Activated naive CD8-positive, alpha-beta T cell treated with anti-CD3 and anti-CD28 coated beads, Interleukin-2, amount 50 U/mL, for 24 hours (primary cell): ENCODE results near the gene CAB39.

ENCODE experiments used
- ATAC-seq: fragments of 150-1000 bp; cut with Tn5 transposase; one replicate; pipeline ENCODE4 v1.10.0; 2021
- DNase-seq: peaks from one replicate; pipeline ENCODE4 v3.0.0; 2021
- H3K27ac Mint-ChIP-seq: one replicate; pipeline ENCODE4 v1.8.0; 2021; ENCODE audit warnings: mild to moderate bottlenecking, mixed read lengths
- H3K27me3 Mint-ChIP-seq: one replicate; pipeline ENCODE4 v1.8.0; 2021; ENCODE audit warnings: mixed read lengths
- H3K36me3 Mint-ChIP-seq: one replicate; pipeline ENCODE4 v1.8.0; 2021; ENCODE audit warnings: low read depth, mixed read lengths
- H3K4me1 Mint-ChIP-seq: one replicate; pipeline ENCODE4 v1.8.0; 2021; ENCODE audit warnings: mixed read lengths
- H3K4me3 Mint-ChIP-seq: one replicate; pipeline ENCODE4 v1.8.0; 2021; ENCODE audit warnings: mild to moderate bottlenecking, moderate library complexity, mixed read lengths
- H3K9me3 Mint-ChIP-seq: one replicate; pipeline ENCODE4 v1.8.0; 2021; ENCODE audit warnings: mixed read lengths

Gene CAB39

GRCh38 chr2:230785346-230785745 lies 72.7 kb downstream of the CAB39 start:
- peaks cover 79% of the 10 kb centered on the region for H3K4me1 Mint-ChIP-seq
- H3K36me3 Mint-ChIP-seq: peaks cover 86% of the 10 kb centered on the region
- DNase-seq (no peak), ATAC-seq (no peak)
- H3K4me3 Mint-ChIP-seq: no peak overlapping the region
- H3K27me3 Mint-ChIP-seq: no peaks in the 10 kb centered on the region
- H3K9me3 Mint-ChIP-seq: peaks cover 42% of the 10 kb centered on the region
- peak overlapping the region; percentile 67 for H3K27ac Mint-ChIP-seq

GRCh38 chr2:230787101-230787500 lies 74.5 kb downstream of the CAB39 start:
- H3K4me3 Mint-ChIP-seq: no peak overlapping the region
- no peaks in the 10 kb centered on the region for H3K27me3 Mint-ChIP-seq
- H3K4me1 Mint-ChIP-seq: peaks cover 64% of the 10 kb centered on the region
- DNase-seq: no peak
- no peak for ATAC-seq
- peaks cover 85% of the 10 kb centered on the region for H3K36me3 Mint-ChIP-seq
- no peak overlapping the region for H3K27ac Mint-ChIP-seq
- peaks cover 44% of the 10 kb centered on the region for H3K9me3 Mint-ChIP-seq

GRCh38 chr2:230788554-230789175 lies 76.0 kb downstream of the CAB39 start:
- Mint-ChIP-seq H3K9me3 (peaks cover 47% of the 10 kb centered on the region), H3K27me3 (no peaks in the 10 kb centered on the region), H3K4me3 (no peak overlapping the region), H3K4me1 (peaks cover 67% of the 10 kb centered on the region), H3K36me3 (peaks cover 89% of the 10 kb centered on the region), H3K27ac (peak overlapping the region; percentile 7)
- no peak for DNase-seq
- no peak for ATAC-seq

GRCh38 chr2:230790981-230791380 lies 78.3 kb downstream of the CAB39 start:
- H3K9me3 Mint-ChIP-seq: peaks cover 34% of the 10 kb centered on the region
- H3K27me3 Mint-ChIP-seq: no peaks in the 10 kb centered on the region
- no peak overlapping the region for H3K27ac Mint-ChIP-seq
- no peak overlapping the region for H3K4me3 Mint-ChIP-seq
- DNase-seq (no peak), ATAC-seq (no peak)
- peaks cover 85% of the 10 kb centered on the region for H3K36me3 Mint-ChIP-seq
- H3K4me1 Mint-ChIP-seq: peaks cover 58% of the 10 kb centered on the region

DNA sequence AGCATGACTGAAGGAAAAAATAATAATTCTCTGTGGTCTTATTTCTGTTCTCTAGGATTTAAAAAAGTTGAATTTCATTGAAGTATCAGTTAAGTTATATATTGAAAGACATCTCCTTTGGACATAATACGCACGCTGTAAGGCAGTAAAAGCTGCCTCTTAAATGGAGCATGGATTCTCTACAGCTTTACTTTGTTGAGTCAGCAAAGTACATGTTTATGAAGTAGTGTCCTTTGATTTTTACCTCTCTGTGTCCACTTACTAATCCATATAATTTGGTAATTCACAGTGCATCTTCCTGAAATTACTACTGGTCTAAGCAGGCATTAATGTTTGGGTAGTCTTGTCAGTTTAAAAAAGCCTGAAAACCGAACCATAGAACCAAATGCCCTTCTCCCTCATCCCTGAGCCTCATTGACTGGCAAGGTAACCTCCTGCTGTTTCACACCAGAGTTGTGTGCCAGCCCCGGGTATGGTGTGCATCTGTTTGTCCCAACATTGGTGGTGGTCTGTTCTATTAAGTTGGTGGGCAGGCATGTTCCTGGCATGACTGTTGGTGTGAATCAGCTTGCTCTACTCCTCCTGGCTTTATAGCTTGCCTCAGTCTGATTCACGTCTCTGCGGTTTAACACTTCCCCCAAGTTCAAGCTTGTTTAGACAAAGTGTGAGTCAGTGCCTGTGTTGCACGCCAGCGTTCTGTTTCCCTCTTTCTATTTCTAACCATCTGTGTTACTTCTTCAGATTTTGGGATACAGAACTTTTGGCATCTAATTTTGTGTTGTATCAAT lies 81.1 kb downstream of the CAB39 start:
- H3K27me3 Mint-ChIP-seq: no peaks in the 10 kb centered on the region
- peak overlapping the region; percentile 96 for H3K27ac Mint-ChIP-seq
- H3K36me3 Mint-ChIP-seq: peaks cover 64% of the 10 kb centered on the region
- peaks cover 44% of the 10 kb centered on the region for H3K4me1 Mint-ChIP-seq
- peak overlapping the region; percentile 71 for H3K4me3 Mint-ChIP-seq
- H3K9me3 Mint-ChIP-seq: peaks cover 14% of the 10 kb centered on the region
- ATAC-seq (peak; percentile 96), DNase-seq (peak; percentile 61)

- peak overlapping the region; percentile 71 for H3K4me3 Mint-ChIP-seq
- DNase-seq (peak; percentile 34), ATAC-seq (peak; percentile 31)
- no peaks in the 10 kb centered on the region for H3K27me3 Mint-ChIP-seq
- H3K36me3 Mint-ChIP-seq: peaks cover 63% of the 10 kb centered on the region
- peaks cover 38% of the 10 kb centered on the region for H3K4me1 Mint-ChIP-seq
- H3K27ac Mint-ChIP-seq: peak overlapping the region; percentile 96
- H3K9me3 Mint-ChIP-seq: peaks cover 8% of the 10 kb centered on the region
Observed at GRCh38 chr2:230794497-230794896, 81.9 kb downstream of the CAB39 start.

DNA sequence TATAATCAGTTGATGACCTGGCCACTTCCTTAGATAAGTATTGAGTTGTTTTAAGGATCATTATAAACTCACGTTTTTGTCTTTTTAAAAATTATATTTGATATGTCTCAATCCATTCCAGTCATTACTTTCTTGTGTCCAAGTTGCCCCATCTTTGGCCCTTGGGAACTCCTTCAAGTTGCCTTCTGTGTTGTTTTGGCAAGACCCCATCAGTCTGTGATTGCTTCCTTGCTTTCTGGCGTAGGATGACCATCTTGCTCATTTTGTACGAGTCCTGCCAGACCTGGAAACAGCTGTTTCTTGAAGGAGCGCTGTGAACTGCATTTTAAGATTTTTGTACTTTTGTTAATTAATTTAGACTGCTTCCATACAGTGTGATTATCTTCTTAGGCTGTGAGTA lies 83.2 kb downstream of the CAB39 start:
- Mint-ChIP-seq H3K36me3 (peaks cover 62% of the 10 kb centered on the region), H3K9me3 (peaks cover 3% of the 10 kb centered on the region), H3K4me1 (peaks cover 28% of the 10 kb centered on the region), H3K27me3 (no peaks in the 10 kb centered on the region), H3K27ac (no peak overlapping the region), H3K4me3 (no peak overlapping the region)
- ATAC-seq (no peak), DNase-seq (no peak)

- H3K27me3 Mint-ChIP-seq: no peaks in the 10 kb centered on the region
- DNase-seq: no peak
- H3K4me1 Mint-ChIP-seq: peaks cover 28% of the 10 kb centered on the region
- no peak overlapping the region for H3K4me3 Mint-ChIP-seq
- ATAC-seq: peak; percentile 53
- H3K27ac Mint-ChIP-seq: no peak overlapping the region
- peaks cover 59% of the 10 kb centered on the region for H3K36me3 Mint-ChIP-seq
- H3K9me3 Mint-ChIP-seq: peaks cover 3% of the 10 kb centered on the region
Observed at GRCh38 chr2:230796280-230796862, 83.7 kb downstream of the CAB39 start.

GRCh38 chr2:230797515-230798495 lies 85.2 kb downstream of the CAB39 start:
- no peaks in the 10 kb centered on the region for H3K9me3 Mint-ChIP-seq
- H3K36me3 Mint-ChIP-seq: peaks cover 57% of the 10 kb centered on the region
- ATAC-seq (peak; percentile 31), DNase-seq (peak; percentile 32)
- H3K4me1 Mint-ChIP-seq: peaks cover 21% of the 10 kb centered on the region
- H3K27me3 Mint-ChIP-seq: no peaks in the 10 kb centered on the region
- no peak overlapping the region for H3K27ac Mint-ChIP-seq
- H3K4me3 Mint-ChIP-seq: no peak overlapping the region

DNA sequence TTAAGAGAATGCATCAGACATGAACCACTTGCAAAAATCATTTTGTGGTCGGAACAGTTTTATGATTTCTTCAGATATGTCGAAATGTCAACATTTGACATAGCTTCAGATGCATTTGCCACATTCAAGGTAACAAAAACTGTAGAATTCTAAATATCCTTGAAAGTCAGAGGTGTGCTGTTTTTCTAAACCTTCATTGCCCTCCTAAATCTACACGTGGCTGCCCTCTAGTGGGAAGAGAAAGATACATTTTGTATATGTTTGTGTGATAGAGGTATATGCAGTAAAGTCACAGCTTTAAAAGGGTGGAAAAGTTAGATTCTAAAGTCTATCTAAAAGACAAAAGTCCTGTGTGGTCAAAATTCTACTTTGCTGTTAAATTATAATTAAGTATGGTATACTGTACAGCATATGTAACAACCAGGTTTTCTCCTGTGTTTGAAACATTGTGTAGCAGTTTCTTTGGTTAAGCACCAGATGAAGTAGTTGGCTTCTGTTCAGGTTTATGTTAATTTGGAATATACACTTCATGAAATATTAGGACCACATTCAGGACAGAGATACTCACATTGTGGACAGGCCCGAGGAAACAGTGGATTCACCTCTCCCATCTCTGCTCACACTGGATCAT lies 86.2 kb downstream of the CAB39 start:
- Mint-ChIP-seq H3K27me3 (no peaks in the 10 kb centered on the region), H3K36me3 (peaks cover 57% of the 10 kb centered on the region), H3K4me3 (no peak overlapping the region), H3K4me1 (peaks cover 11% of the 10 kb centered on the region), H3K27ac (no peak overlapping the region), H3K9me3 (no peaks in the 10 kb centered on the region)
- ATAC-seq (no peak), DNase-seq (peak; percentile 38)

DNA sequence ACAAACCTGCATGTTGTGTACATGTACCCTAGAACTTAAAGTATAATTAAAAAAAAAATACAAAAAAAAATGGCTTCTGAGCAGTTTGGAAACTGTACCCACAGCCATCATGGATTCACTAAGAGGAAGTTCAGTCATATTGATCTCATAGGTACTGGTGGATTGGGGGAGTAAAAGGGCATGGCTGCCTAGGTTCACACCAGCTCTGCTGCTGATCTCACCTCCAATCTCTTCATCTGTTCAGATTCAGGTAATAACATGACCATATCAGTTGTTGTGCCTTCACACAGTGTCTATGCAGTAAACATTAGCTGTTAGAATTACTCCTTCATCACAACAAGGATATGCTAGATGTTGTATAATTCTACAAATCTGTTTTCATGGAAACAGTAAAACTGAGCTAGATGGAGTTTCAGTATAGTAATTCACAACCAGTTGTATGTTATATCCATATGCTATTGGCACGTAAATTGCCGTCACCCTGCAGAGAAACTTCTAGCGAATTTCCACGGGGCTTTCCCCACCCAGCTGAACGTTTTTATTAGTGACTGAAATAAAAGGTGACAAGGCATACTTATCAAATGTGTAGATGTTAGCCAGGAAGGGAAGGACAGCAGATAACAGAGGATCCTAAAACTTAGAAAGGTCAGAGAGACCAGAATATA lies 92.8 kb downstream of the CAB39 start:
- peak; percentile 58 for ATAC-seq
- H3K4me1 Mint-ChIP-seq: peaks cover 22% of the 10 kb centered on the region
- H3K27me3 Mint-ChIP-seq: no peaks in the 10 kb centered on the region
- no peaks in the 10 kb centered on the region for H3K9me3 Mint-ChIP-seq
- peak overlapping the region; percentile 17 for H3K27ac Mint-ChIP-seq
- DNase-seq: no peak
- no peak overlapping the region for H3K4me3 Mint-ChIP-seq
- peaks cover 46% of the 10 kb centered on the region for H3K36me3 Mint-ChIP-seq

GRCh38 chr2:230807729-230808128 lies 95.1 kb downstream of the CAB39 start:
- ATAC-seq: no peak
- peak overlapping the region; percentile 37 for H3K27ac Mint-ChIP-seq
- no peaks in the 10 kb centered on the region for H3K27me3 Mint-ChIP-seq
- peaks cover 43% of the 10 kb centered on the region for H3K36me3 Mint-ChIP-seq
- DNase-seq: no peak
- H3K9me3 Mint-ChIP-seq: no peaks in the 10 kb centered on the region
- H3K4me1 Mint-ChIP-seq: peaks cover 22% of the 10 kb centered on the region
- no peak overlapping the region for H3K4me3 Mint-ChIP-seq

GRCh38 chr2:230809015-230809414 lies 96.4 kb downstream of the CAB39 start:
- H3K27me3 Mint-ChIP-seq: no peaks in the 10 kb centered on the region
- DNase-seq (no peak), ATAC-seq (no peak)
- H3K4me3 Mint-ChIP-seq: no peak overlapping the region
- H3K36me3 Mint-ChIP-seq: peaks cover 39% of the 10 kb centered on the region
- no peak overlapping the region for H3K27ac Mint-ChIP-seq
- no peaks in the 10 kb centered on the region for H3K9me3 Mint-ChIP-seq
- peaks cover 20% of the 10 kb centered on the region for H3K4me1 Mint-ChIP-seq
